Renal pelvis (tissue), 4 donors: ENCODE data around the gene MT3. TPM values are rescaled to one million over a fixed set of nuclear protein-coding genes. Genes with fewer than 3 reads are reported as not detected.
"Not testable (repeated sequence)": the region's sequence is repeated elsewhere in the genome, so short reads cannot be mapped to it uniquely, and the experiment has no call there.

ENCODE experiments used
- DNase-seq: peaks from one replicate; pipeline ENCODE4 v3.0.0-alpha.2; 2013
- polyA plus RNA-seq, 3 donors: library from polyadenylated mRNA; unstranded; fragments of 120-200 nt; gene quantifications; one replicate each; pipeline ENCODE4 v1.2.1, GENCODE V29; 2013; ENCODE audit not compliant: insufficient read length in 3 of 3

Gene MT3
- polyA plus RNA-seq, 3 donors: 1.9 to 2.5 TPM; not detected in 1

- peak; percentile 90 for DNase-seq
Measured at GRCh38 chr16:56608043-56608875, 18.9 kb downstream of the MT3 start, which contains the start of gene MT2A. MT2A (plus strand) TSS chr16:56608584; CDS start chr16:56608656, 72 bp downstream.

GRCh38 chr16:56608876-56609462, 19.6 kb downstream of the MT3 start:
- no peak for DNase-seq

- DNase-seq: peak; percentile 79
Measured at GRCh38 chr16:56609463-56609921, 20.2 kb downstream of the MT3 start.

GRCh38 chr16:56610017-56610608, 20.8 kb downstream of the MT3 start:
- no peak for DNase-seq

- DNase-seq: no peak
Measured at GRCh38 chr16:56610609-56611111, 21.3 kb downstream of the MT3 start.

- no peak for DNase-seq
Measured at GRCh38 chr16:56611281-56611833, 22.0 kb downstream of the MT3 start.

GRCh38 chr16:56613706-56614105, 24.4 kb downstream of the MT3 start:
- DNase-seq: no peak

GRCh38 chr16:56614549-56614991, 25.2 kb downstream of the MT3 start:
- DNase-seq: no peak

GRCh38 chr16:56615353-56615752, 26.0 kb downstream of the MT3 start:
- no peak for DNase-seq

- no peak for DNase-seq
Measured at GRCh38 chr16:56616608-56617211, 27.4 kb downstream of the MT3 start.

- no peak for DNase-seq
Measured at GRCh38 chr16:56617212-56618085, 28.1 kb downstream of the MT3 start.

GRCh38 chr16:56618138-56618537, 28.8 kb downstream of the MT3 start:
- no peak for DNase-seq

GRCh38 chr16:56620339-56620897, 31.1 kb downstream of the MT3 start:
- no peak for DNase-seq

- not testable (repeated sequence) for DNase-seq
Measured at GRCh38 chr16:56621665-56622445, 32.5 kb downstream of the MT3 start.

GRCh38 chr16:56623184-56623583, 33.9 kb downstream of the MT3 start:
- not testable (repeated sequence) for DNase-seq

- DNase-seq: no peak
Measured at GRCh38 chr16:56623637-56624036, 34.3 kb downstream of the MT3 start.

GRCh38 chr16:56625140-56625942, 36.0 kb downstream of the MT3 start, which contains the start of gene MT1E:
MT1E (plus strand) TSS chr16:56625781; CDS start chr16:56625852, 71 bp downstream.
- no peak for DNase-seq

GRCh38 chr16:56625943-56626654, 36.8 kb downstream of the MT3 start:
- DNase-seq: no peak
